Loucy (cell line): ENCODE results near the gene RAPGEF1.

Source experiments
- CTCF ChIP-seq: fragments of 200-600 bp; sonication (generic); conservative IDR thresholded peaks from 2 replicates; pipeline ENCODE4 v1.5.1; 2014; ENCODE audit warnings: mild to moderate bottlenecking, antibody characterized with exemption, low read length
- EZH2phosphoT487 ChIP-seq: fragments of 200-600 bp; IDR thresholded peaks from 2 replicates; pipeline ENCODE4 v1.6.1; 2018; ENCODE audit warnings: antibody characterized with exemption, mild to moderate bottlenecking, moderate library complexity, borderline replicate concordance

DNA sequence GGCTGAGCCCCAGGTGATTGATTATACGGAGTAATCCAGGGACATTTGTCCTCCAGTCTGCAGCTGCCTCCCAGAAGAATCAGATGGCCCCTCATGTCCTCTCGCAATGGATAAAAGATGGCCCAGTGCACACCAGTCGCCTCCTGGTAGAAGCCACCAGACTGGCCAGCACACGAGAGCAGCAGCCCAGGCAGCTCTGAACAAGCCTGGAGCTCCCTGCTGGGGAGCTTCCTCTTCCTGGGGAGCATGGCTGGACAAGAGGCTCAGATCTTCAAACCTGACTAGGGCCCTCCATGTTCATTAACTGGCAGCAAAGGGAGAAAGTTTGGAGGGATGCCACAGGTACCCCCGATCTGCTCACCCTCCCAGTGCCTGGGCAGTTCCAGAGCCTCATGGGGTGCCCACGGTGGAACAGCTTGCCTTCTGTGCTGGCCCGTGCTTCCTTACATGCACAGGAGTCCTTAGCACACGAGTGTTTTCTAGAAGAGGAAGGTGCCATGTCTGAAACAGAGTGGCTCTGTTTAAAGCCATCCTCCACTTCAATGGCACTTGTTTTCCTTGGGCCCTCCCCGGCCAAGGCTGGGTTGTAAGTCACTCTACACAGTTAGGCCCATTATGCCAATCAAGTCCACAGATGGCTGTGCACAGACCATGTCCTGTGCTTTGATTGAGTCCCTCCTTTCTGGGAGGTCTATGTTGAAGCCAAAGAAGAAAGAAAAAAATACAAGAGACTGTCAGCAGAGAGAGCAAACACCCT is 118.9 kb downstream of the RAPGEF1 start:
- TF ChIP-seq CTCF (no peak), EZH2phosphoT487 (no peak)
